GM12801 (cell line): ENCODE measurements around the gene TRMO.

Source experiments
- CTCF ChIP-seq: IDR thresholded peaks from one replicate; pipeline ENCODE4 v1.5.1; 2011; ENCODE audit warnings: control low read depth; ENCODE audit not compliant: insufficient read length; ENCODE audit errors: extremely low read depth

TRMO gene

GRCh38 chr9:97855899-97856298 lies 66.4 kb downstream of the TRMO start:
- no peak for TF ChIP-seq CTCF

- TF ChIP-seq CTCF = no peak
These were observed 66.8 kb downstream of the TRMO start for GRCh38 chr9:97855486-97855875.

DNA sequence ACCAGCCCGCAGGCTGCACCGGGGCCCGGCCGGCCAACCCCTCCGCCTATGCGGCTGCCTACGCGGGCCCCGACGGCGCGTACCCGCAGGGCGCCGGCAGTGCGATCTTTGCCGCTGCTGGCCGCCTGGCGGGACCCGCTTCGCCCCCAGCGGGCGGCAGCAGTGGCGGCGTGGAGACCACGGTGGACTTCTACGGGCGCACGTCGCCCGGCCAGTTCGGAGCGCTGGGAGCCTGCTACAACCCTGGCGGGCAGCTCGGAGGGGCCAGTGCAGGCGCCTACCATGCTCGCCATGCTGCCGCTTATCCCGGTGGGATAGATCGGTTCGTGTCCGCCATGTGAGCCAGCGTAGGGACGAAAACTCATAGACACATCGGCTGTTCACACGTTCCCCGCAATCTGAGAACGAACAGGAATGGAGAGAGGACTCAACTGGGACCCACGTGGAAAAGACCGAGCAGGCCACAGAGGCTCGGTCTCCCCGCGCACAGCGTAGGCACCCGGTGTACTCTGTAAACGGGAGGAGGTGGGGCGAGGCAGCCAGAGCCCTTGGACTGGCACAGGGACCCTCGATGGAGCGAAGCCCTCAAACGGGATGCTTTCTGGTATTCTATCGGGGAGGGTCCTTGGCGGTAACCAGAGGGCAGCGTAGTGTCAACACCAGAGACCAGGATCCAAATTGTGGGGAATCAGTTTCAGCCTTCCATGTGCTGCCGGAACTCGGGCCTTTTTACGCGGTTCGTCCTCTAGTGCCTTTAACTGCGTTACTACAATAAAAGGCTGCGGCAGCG lies 67.4 kb downstream of the TRMO start:
- no peak for TF ChIP-seq CTCF
